GM12878 (cell line): ENCODE data around the gene LIN37. TPM values are rescaled to one million over a fixed set of nuclear protein-coding genes. Genes with fewer than 3 reads are reported as not detected.

Source experiments
- CBX3 ChIP-seq: fragments of 200-600 bp; sonication (generic); IDR thresholded peaks from 2 replicates; pipeline ENCODE4 v1.6.1; 2016; ENCODE audit warnings: low read depth, borderline replicate concordance
- EGR1 ChIP-seq, 2 experiments: IDR thresholded peaks; 1 replicate in 1 of 2; 2 replicates in 1 of 2; pipeline ENCODE4 v1.6.1; 2011 to 2012; ENCODE audit warnings: low read depth in 2 of 2, low read length in 2 of 2, borderline replicate concordance in 1 of 2, mild to moderate bottlenecking in 1 of 2, moderate library complexity in 1 of 2
- IRF5 ChIP-seq: fragments of 450-650 bp; IDR thresholded peaks from 2 replicates; pipeline ENCODE4 v1.6.1; 2017; ENCODE audit warnings: borderline replicate concordance
- KDM1A ChIP-seq: fragments of 200-600 bp; sonication (generic); IDR thresholded peaks from 2 replicates; pipeline ENCODE4 v1.6.1; 2016; ENCODE audit warnings: borderline replicate concordance
- PAX8 ChIP-seq: fragments of 450-650 bp; IDR thresholded peaks from 2 replicates; pipeline ENCODE4 v1.6.1; 2017; ENCODE audit warnings: mild to moderate bottlenecking, moderate library complexity
- RB1 ChIP-seq: fragments of 450-650 bp; formaldehyde crosslinking; IDR thresholded peaks from 2 replicates; pipeline ENCODE4 v1.6.1; 2017; ENCODE audit warnings: mild to moderate bottlenecking, borderline replicate concordance
- polyA plus RNA-seq, 11 experiments: library from polyadenylated mRNA; depleted of rRNA in 4 of 11; unstranded in 6 of 11; stranded (reverse) in 5 of 11; fragments of >200 nt; fragmentation: Nextera tagmentation in 4 of 11; fragmentation: Illumina TruSeq in 1 of 11; extraction: Ambion mirVana in 4 of 11; extraction: Trizol in 1 of 11; gene quantifications; 1 replicate in 1 of 11; 2 replicates in 10 of 11; pipeline versions ENCODE4 v1.2.1 to v1.2.3, GENCODE V29; 2011 to 2016; ENCODE audit warnings: inconsistent platforms in 2 of 11, missing spikeins in 2 of 11, low read depth in 1 of 11
- total RNA-seq, 4 experiments: library from RNA; depleted of rRNA in 3 of 4; stranded (reverse); fragments of >200 nt in 3 of 4; fragmentation: Illumina TruSeq in 1 of 4; extraction: Trizol in 1 of 4; gene quantifications; 2 replicates each; pipeline versions ENCODE4 v1.2.1 to v1.2.3, GENCODE V29; 2013 to 2021
- TF ChIP-seq, protein P1 (sequence below): fragments of 450-650 bp; IDR thresholded peaks from 2 replicates; pipeline ENCODE4 v1.6.1; 2018; ENCODE audit warnings: mild to moderate bottlenecking, low read depth, moderate library complexity; ENCODE audit not compliant: partially characterized antibody
- TF ChIP-seq, protein P2 (sequence below): fragments of 450-650 bp; IDR thresholded peaks from 2 replicates; pipeline ENCODE4 v1.6.1; 2016; ENCODE audit warnings: mild to moderate bottlenecking, moderate library complexity, borderline replicate concordance

LIN37 gene
- total and polyA plus RNA-seq, 10 of the 15 experiments (the other 5 are each of a cell fraction or from before 2014, with no cell fraction given): 0.69 to 11.9 (median 7.6) TPM

- TF ChIP-seq, protein P1, sequence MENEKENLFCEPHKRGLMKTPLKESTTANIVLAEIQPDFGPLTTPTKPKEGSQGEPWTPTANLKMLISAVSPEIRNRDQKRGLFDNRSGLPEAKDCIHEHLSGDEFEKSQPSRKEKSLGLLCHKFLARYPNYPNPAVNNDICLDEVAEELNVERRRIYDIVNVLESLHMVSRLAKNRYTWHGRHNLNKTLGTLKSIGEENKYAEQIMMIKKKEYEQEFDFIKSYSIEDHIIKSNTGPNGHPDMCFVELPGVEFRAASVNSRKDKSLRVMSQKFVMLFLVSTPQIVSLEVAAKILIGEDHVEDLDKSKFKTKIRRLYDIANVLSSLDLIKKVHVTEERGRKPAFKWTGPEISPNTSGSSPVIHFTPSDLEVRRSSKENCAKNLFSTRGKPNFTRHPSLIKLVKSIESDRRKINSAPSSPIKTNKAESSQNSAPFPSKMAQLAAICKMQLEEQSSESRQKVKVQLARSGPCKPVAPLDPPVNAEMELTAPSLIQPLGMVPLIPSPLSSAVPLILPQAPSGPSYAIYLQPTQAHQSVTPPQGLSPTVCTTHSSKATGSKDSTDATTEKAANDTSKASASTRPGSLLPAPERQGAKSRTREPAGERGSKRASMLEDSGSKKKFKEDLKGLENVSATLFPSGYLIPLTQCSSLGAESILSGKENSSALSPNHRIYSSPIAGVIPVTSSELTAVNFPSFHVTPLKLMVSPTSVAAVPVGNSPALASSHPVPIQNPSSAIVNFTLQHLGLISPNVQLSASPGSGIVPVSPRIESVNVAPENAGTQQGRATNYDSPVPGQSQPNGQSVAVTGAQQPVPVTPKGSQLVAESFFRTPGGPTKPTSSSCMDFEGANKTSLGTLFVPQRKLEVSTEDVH: no peak
- TF ChIP-seq IRF5 (no peak), RB1 (no peak), PAX8 (no peak), CBX3 (no peak), EGR1 (IDR thresholded peaks at IDR 0.05; ENCODE audit: borderline replicate concordance in 1 of 2, low read depth in 2 of 2, low read length in 2 of 2) (no peak), KDM1A (no peak)
- TF ChIP-seq, protein P2, sequence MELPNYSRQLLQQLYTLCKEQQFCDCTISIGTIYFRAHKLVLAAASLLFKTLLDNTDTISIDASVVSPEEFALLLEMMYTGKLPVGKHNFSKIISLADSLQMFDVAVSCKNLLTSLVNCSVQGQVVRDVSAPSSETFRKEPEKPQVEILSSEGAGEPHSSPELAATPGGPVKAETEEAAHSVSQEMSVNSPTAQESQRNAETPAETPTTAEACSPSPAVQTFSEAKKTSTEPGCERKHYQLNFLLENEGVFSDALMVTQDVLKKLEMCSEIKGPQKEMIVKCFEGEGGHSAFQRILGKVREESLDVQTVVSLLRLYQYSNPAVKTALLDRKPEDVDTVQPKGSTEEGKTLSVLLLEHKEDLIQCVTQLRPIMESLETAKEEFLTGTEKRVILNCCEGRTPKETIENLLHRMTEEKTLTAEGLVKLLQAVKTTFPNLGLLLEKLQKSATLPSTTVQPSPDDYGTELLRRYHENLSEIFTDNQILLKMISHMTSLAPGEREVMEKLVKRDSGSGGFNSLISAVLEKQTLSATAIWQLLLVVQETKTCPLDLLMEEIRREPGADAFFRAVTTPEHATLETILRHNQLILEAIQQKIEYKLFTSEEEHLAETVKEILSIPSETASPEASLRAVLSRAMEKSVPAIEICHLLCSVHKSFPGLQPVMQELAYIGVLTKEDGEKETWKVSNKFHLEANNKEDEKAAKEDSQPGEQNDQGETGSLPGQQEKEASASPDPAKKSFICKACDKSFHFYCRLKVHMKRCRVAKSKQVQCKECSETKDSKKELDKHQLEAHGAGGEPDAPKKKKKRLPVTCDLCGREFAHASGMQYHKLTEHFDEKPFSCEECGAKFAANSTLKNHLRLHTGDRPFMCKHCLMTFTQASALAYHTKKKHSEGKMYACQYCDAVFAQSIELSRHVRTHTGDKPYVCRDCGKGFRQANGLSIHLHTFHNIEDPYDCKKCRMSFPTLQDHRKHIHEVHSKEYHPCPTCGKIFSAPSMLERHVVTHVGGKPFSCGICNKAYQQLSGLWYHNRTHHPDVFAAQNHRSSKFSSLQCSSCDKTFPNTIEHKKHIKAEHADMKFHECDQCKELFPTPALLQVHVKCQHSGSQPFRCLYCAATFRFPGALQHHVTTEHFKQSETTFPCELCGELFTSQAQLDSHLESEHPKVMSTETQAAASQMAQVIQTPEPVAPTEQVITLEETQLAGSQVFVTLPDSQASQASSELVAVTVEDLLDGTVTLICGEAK: no peak
Measured at GRCh38 chr19:35731779-35732405, 16.5 kb upstream of the LIN37 start (continued).
